OCI-LY3 (cell line): ENCODE data around the gene SCAF8.

Experiments
- EZH2phosphoT487 ChIP-seq: fragments of 200-600 bp; shearing (Covaris generic); IDR thresholded peaks from 2 replicates; pipeline ENCODE4 v1.6.1; 2018; ENCODE audit warnings: antibody characterized with exemption, mixed run types, low read depth
- TF ChIP-seq, protein P1 (sequence below): fragments of 200-600, 300-600 bp; sonication (generic); IDR thresholded peaks from 2 replicates; pipeline ENCODE4 v1.5.1; 2014; ENCODE audit warnings: antibody characterized with exemption, low read length, low read depth

DNA sequence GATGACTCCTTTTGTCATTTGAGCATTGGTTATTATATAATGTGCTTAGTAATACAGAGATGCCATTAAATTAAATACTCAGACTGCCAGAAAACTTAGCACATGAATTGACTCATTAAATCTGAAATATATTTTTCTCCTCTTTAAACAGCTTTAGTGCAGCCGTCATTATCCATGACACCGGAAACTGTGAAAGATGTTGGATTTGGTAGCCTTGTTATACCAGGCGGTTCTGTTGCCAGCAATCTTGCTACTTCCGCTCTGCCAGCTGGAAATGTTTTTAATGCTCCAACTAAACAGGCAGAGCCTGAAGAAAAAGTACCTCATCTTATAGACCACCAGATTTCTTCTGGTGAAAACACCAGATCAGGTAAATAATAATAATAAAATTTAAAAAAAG lies 97.6 kb downstream of the SCAF8 start:
- TF ChIP-seq, protein P1, sequence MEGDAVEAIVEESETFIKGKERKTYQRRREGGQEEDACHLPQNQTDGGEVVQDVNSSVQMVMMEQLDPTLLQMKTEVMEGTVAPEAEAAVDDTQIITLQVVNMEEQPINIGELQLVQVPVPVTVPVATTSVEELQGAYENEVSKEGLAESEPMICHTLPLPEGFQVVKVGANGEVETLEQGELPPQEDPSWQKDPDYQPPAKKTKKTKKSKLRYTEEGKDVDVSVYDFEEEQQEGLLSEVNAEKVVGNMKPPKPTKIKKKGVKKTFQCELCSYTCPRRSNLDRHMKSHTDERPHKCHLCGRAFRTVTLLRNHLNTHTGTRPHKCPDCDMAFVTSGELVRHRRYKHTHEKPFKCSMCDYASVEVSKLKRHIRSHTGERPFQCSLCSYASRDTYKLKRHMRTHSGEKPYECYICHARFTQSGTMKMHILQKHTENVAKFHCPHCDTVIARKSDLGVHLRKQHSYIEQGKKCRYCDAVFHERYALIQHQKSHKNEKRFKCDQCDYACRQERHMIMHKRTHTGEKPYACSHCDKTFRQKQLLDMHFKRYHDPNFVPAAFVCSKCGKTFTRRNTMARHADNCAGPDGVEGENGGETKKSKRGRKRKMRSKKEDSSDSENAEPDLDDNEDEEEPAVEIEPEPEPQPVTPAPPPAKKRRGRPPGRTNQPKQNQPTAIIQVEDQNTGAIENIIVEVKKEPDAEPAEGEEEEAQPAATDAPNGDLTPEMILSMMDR = no peak
- TF ChIP-seq EZH2phosphoT487 = no peak
